ENCODE results near the gene DIABLO.

DIABLO gene

DNA sequence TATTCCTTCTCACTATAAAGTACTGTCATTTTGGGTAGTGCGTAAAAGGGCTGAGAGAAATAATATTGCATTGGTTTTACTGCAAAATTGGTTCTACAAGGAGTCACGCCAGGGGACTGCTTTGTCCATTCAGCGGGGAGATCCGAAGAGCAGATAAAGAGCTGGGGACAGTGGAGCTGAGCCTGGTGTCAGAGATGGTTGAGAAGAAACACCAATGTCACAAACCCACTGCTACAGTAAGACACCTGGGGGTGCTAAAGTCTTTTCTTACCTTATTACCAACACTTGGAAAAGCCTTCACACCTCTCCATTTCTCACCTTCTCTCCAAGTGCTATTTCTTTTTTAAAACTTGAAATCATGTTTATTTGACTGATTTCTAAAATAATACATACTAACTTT is 66.0 kb downstream of the DIABLO start:
- in situ Hi-C loops (cut with MboI; ENCODE audit: low sequenced_read_pairs): no loop called here

GRCh38 chr12:122158700-122159285 is 67.1 kb downstream of the DIABLO start:
- in situ Hi-C loops (cut with MboI; ENCODE audit: low sequenced_read_pairs): no loop called here
